Measurements from ENCODE around the gene DDX59.

GRCh38 chr1:200602632-200603031 is 67.1 kb downstream of the DDX59 start:
- TF ChIP-seq, protein P1, sequence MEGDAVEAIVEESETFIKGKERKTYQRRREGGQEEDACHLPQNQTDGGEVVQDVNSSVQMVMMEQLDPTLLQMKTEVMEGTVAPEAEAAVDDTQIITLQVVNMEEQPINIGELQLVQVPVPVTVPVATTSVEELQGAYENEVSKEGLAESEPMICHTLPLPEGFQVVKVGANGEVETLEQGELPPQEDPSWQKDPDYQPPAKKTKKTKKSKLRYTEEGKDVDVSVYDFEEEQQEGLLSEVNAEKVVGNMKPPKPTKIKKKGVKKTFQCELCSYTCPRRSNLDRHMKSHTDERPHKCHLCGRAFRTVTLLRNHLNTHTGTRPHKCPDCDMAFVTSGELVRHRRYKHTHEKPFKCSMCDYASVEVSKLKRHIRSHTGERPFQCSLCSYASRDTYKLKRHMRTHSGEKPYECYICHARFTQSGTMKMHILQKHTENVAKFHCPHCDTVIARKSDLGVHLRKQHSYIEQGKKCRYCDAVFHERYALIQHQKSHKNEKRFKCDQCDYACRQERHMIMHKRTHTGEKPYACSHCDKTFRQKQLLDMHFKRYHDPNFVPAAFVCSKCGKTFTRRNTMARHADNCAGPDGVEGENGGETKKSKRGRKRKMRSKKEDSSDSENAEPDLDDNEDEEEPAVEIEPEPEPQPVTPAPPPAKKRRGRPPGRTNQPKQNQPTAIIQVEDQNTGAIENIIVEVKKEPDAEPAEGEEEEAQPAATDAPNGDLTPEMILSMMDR (IDR thresholded peaks at IDR 0.05): no peak
- TF ChIP-seq ZFX (IDR thresholded peaks at IDR 0.05; ENCODE audit: borderline replicate concordance): no peak
